Measurements from ENCODE around the gene VASP.

The VASP gene

GRCh38 chr19:45473682-45474605, 33.3 kb upstream of the VASP start:
- DNase-seq, result no peak

GRCh38 chr19:45474606-45475521, 32.4 kb upstream of the VASP start:
- no peak for DNase-seq

DNA sequence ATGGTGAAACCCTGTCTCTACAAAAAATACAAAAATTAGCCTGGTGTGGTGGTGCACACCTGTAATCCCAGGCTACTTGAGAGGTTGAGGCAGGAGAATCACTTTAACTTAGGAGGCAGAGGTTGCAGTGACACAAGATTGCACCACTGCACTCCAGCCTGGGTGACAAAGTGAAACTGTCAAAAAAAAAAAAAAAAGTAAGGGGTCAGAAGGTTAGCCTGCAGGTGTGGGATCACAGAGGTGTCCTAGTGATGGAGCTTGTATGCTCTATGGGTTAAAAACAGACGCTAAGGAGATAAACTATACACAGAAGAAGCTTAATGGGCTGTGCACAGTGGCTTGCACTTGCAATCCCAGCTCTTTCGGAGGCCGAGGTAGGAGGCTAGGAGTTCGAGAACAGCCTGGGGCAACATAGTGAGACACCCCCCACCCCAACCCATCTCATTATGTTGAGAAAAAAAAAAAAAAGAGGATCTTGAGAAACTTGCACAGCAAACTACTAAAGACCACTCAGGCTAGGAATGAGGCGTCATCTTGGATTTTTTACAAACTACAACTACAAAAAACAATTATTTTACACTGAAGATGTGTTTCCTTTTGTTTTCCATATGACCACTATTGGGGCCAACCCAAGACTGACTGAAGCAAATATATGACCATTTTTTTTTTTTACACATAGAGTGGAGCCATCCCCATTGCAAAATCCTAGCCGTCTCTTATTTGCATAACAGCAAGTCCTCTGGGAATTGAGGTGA, 31.6 kb upstream of the VASP start:
- no peak for DNase-seq

DNA sequence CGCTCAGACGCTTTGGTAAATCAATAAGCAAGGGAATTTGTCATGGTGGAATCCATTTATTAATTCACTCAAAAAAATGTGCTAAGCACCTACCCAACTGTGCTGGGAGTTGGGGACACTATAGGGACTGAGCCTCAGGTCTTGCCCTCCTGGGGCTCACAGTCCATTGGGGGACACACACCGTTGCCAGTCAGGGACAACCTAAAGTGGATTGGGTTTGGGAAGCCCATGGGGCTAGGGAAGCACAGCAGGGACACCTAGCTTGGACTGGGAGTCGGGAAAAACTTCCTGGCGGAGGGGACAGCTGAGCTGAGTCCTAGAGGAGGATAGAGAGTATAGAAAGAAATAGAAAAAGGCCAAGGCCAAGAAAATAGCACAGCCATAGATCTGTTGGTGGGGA, 31.0 kb upstream of the VASP start:
- no peak for DNase-seq

GRCh38 chr19:45477186-45477585, 30.1 kb upstream of the VASP start:
- DNase-seq, result no peak

GRCh38 chr19:45477713-45478453, 29.4 kb upstream of the VASP start:
- peak in 7 of 56 donors; percentile 13 to 57 (median 48) for DNase-seq

- peak in 55 of 56 donors; percentile 21 to 95 (median 80) for DNase-seq
Measured at GRCh38 chr19:45478454-45479238, 28.6 kb upstream of the VASP start.

- DNase-seq, result no peak
Measured at GRCh38 chr19:45483033-45483432, 24.2 kb upstream of the VASP start.

- no peak for DNase-seq
Measured at GRCh38 chr19:45484273-45484945, 22.9 kb upstream of the VASP start.

DNA sequence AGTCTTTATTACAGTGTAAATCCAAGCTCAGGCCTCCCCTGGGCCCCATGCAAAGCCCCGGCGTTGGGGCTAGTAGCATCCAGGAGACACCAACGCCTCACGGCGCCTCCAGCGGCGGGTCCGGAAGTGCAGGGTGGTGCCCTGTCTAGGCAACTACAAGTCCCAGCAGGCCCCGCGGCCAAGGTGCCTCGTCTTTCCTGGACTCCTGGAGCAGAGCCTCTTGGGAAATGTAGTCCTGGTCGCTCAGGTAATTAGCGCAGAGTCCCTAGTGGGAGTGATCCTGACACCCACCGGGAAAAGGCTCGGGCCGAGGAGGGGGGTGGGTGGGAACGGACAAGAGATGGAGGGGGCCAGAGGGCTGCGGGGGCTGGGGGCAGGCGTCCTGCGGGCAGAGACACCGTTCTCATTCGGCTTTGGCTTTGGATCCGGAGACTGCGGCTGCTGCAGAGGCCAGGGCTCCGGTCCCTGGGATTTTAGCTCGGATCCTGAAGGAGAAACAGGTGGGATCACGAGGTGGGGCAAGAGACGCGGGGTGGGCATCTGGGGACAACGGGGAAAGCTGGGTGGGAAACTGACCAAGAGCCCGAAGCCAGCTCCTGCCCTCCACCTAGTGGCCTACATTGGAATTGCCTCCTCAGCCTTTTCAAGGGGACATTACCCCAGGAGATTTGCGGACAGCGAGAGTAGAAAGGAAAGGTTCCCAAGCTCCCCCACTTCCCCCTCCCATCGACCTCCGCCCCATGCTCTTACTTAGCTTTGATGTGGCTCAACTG, 21.8 kb upstream of the VASP start:
- DNase-seq, result peak; percentile 72 to 98 (median 89)

DNA sequence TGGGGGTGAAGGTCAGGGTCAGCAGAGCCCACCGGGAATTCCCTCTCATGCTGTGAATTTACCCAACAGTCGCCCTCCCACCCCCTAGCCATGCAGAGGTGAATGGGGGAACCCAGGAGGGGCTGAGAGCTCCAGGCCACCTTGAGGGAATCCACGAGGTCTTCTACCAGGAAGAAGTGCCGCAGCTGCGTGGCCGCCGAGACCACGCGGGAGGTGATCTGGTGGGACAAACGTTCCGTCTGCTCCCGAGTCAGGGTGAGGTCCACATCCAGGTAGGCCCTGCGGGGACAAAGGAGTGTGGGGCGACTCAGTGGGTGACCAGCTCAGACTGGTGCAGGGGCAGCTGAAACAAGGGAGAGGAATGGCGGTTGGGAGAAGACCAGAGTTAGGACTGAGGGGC, 18.6 kb upstream of the VASP start:
- no peak for DNase-seq

DNA sequence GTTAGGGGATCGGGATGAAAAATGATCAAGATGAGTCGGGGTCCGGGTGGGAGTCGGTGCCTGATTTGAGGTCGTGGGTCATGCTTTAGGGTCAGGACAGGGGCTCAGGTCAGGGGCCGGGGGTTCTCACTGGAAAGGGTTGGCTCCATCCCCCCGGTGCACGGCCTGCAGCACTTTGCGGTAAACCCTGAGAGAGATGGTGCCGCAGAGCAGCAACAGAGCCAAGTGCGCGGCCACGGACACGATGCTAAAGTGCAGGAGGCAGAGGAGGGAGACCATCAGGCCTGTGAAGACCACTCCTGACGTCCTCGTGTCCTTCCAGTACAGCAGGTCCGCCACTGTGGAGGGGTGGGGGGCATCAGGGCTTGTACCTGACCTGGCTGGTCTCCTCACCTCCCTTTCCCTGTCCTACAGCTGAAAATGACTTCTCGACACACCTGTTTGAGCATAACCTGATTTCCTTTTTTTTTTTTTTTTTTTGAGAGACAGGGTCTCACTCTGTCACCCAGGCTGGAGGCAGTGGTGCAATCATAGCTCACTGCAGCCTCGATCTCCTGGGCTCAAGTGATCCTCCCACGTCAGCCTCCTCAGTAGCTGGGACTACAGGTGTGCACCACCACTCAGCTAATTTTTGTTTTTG, 17.9 kb upstream of the VASP start:
- no peak for DNase-seq

DNA sequence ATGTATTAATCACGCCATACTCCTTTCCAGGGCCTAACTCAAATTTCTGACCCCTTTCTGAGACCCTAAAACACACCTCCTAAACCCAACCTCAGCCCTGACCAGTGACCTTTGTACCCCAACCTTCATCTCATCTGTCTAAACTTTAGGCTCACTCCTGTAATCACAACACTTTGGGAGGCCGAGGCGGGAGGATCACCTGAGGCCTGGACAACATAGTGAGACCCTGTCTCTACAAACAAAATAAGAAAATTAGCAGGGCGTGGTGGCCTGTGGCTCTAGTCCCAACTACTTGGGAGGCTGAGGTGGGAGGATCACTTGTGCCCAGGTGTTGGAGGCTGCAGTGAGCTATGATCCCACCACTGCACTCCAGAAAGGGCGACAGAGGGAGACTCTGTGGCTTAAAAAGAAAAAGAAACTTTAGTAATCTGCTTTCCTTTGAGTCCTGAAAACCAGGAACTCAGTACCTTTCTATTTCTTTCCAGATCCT, 15.1 kb upstream of the VASP start:
- DNase-seq, result no peak

DNA sequence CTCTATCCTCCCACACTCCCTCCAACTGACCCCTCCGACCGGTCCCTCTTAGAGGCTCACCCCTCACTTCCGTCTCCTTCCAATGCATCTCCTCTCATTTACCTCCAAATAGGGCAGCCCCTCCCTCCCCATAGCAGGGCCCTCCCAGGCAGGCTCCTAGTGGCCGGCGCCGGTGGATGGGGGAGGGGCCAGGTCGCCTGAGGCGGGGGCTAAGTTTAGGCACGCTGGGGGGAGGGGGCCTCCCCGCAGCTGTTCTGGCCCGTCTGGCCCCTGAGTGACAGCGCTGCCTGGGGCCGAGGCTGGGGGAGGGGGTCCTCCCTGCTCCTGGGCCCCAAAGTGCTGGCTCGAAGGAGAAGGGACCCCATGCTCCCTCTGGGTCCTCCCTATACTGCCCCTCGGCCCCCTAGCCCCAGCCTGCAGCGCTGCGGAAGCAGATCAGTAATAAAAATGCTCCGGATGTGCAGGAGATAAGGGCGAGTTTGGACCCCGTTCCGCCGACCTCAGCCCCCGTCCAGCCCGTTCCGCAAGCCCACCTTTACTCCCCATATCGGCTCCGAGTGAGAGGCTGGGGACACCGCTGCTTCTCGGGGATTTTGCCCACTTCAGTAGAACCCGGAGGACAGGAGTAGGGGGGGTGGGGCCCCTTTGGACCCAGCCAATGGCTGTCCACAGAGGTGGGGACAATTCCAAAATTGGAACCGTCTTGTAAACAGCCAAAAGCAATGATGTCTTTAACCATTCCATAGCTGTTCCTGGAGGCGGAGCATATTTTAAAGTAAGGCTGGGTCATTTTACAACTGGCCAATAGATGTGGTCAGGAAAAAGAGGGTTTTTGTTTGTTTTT, 14.4 kb upstream of the VASP start:
- DNase-seq, result peak in 3 of 56 donors; percentile 18 to 34 (median 21)

DNA sequence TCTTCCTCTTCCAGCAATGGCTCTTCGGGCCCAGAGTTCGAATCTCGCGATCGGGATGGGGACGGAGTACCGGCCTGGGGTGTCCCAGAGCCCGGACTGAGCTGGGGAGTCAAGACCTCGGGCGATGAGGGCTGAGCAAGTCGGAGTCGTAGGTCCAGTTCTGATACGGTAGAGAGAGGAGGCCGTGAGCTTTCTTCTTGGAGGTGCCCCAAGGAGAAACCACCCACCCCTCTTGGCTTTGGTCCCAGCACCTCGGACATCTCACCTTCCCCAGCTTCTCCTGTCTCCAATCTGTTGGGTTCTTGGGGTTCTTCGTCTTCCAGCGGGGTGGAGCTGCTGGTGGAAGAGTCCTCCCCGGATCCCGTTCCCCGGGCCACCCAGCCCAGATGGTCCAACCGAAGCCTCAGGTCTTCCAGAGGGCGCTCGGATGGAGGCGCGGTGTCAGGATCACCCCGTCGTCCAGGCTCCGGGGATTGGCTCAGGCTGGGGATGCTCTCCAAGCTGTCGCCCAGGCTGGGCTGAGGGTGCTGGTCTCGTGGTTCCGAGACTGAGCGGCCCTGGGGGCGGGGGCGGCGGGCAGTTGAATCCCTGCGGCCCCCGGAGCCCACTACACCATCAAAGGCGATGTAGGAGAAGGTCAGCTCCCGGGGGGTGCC, 12.9 kb upstream of the VASP start:
- no peak for DNase-seq

GRCh38 chr19:45495178-45495577, 12.1 kb upstream of the VASP start:
- no peak for DNase-seq
